Kidney (tissue), 14 donors: ENCODE measurements around the gene PDIK1L. TPM values are rescaled to one million over a fixed set of nuclear protein-coding genes. Genes with fewer than 3 reads are reported as not detected.

Experiments used
- DNase-seq, 5 donors: peaks; one replicate each; pipeline ENCODE4 v3.0.0-alpha.2; 2013 to 2020
- FAIRE-seq: peaks from 2 replicates; lab custom pipeline; 2012; peaks lifted over from hg19 to GRCh38; lab: Jason Lieb, UNC
- H3K27ac ChIP-seq, 2 donors: one replicate each; pipeline ENCODE4 v1.7.0; 2013; ENCODE audit warnings: low read depth in 2 of 2, low read length in 2 of 2, inconsistent platforms in 1 of 2
- H3K27me3 ChIP-seq: one replicate; pipeline ENCODE4 v1.7.1; 2013; ENCODE audit warnings: low read length, inconsistent platforms; ENCODE audit not compliant: control insufficient read depth, insufficient read depth
- H3K36me3 ChIP-seq, 3 donors: one replicate each; pipeline versions ENCODE4 v1.7.0 to v1.7.1; 2013; ENCODE audit warnings: low read length in 3 of 3, control low read depth in 1 of 3, inconsistent platforms in 1 of 3; ENCODE audit not compliant: insufficient read depth in 3 of 3, control insufficient read depth in 2 of 3
- H3K4me1 ChIP-seq, 3 donors: one replicate each; pipeline versions ENCODE4 v1.7.0 to v1.7.1; 2013; ENCODE audit warnings: low read length in 3 of 3, inconsistent platforms in 1 of 3, low read depth in 1 of 3; ENCODE audit not compliant: control insufficient read depth in 2 of 3, insufficient read depth in 2 of 3
- H3K4me3 ChIP-seq, 3 donors: one replicate each; pipeline versions ENCODE4 v1.7.0 to v1.8.1; 2013; ENCODE audit warnings: low read length in 3 of 3, control low read depth in 1 of 3, inconsistent platforms in 1 of 3
- H3K9ac ChIP-seq, 3 donors: one replicate each; pipeline versions ENCODE4 v1.7.0 to v1.7.1; 2013; ENCODE audit warnings: low read length in 3 of 3, control low read depth in 1 of 3, inconsistent platforms in 1 of 3
- H3K9me3 ChIP-seq, 3 donors: one replicate each; pipeline versions ENCODE4 v1.7.0 to v1.7.1; 2013; ENCODE audit warnings: low read length in 3 of 3, control low read depth in 1 of 3, inconsistent platforms in 1 of 3; ENCODE audit not compliant: control insufficient read depth in 2 of 3, insufficient read depth in 1 of 3
- intact Hi-C: fragments of 100-400 bp; cut with DNase I; formaldehyde crosslinking; loops from one replicate; pipeline ENCODE4 v1.11.1; 2022
- polyA plus RNA-seq: library from polyadenylated mRNA; stranded (reverse); fragments of 350-450 nt; fragmentation: Illumina TruSeq; extraction: RNeasy Lipid Tissue Mini Kit (QIAGEN cat#74804); gene quantifications from one replicate; pipeline ENCODE4 v1.2.3, GENCODE V29; 2014; ENCODE audit warnings: low read depth, low replicate concordance; ENCODE audit not compliant: insufficient read depth
- total RNA-seq: library from RNA; stranded (reverse); fragmentation: NEBNext Ultra II Directional; extraction: Animal tissue kit (Norgen Biotek cat#: 25700); gene quantifications from one replicate; pipeline ENCODE4 v1.2.1, GENCODE V29; 2021
- TF ChIP-seq, protein P1 (sequence below): IDR thresholded peaks from 3 replicates; pipeline ENCODE4 v1.5.1; 2012; ENCODE audit warnings: mild to moderate bottlenecking, moderate library complexity, borderline replicate concordance; ENCODE audit not compliant: insufficient read depth; ENCODE audit errors: extremely low read depth
- donor health status: control.
- donor health status: control.
- donor health status: control.
- donor health status: control.
- donor health status: control.
- donor health status: DM: yes; HTN: yes; CAD: no.
- donor health status: Normal renal cell carcinoma (clear cell type).

The PDIK1L gene
- total and polyA plus RNA-seq, 2 donors from 2014 or later, result 3.7 to 13.9 TPM

GRCh38 chr1:26169669-26170471 lies 58.2 kb downstream of the PDIK1L start, which contains the start of gene ZNF593:
ZNF593 (plus strand) TSS chr1:26169908; CDS start chr1:26169984, 76 bp downstream.
- peaks cover 0 to 3% (median 0%) of the 10 kb centered on the region in 3 donors for H3K36me3 ChIP-seq
- H3K27ac ChIP-seq, result peak within 1 kb of the TSS; percentile 33 to 67
- peaks cover 0 to 6% (median 5%) of the 10 kb centered on the region in 3 donors for H3K4me1 ChIP-seq
- peak within 1 kb of the TSS; percentile 68 to 91 (median 70) for H3K9ac ChIP-seq
- DNase-seq (peak; percentile 92 to 98 (median 96)), FAIRE-seq (peak; percentile 38)
- no peaks in the 10 kb centered on the region for H3K9me3 ChIP-seq
- TF ChIP-seq, protein P1, sequence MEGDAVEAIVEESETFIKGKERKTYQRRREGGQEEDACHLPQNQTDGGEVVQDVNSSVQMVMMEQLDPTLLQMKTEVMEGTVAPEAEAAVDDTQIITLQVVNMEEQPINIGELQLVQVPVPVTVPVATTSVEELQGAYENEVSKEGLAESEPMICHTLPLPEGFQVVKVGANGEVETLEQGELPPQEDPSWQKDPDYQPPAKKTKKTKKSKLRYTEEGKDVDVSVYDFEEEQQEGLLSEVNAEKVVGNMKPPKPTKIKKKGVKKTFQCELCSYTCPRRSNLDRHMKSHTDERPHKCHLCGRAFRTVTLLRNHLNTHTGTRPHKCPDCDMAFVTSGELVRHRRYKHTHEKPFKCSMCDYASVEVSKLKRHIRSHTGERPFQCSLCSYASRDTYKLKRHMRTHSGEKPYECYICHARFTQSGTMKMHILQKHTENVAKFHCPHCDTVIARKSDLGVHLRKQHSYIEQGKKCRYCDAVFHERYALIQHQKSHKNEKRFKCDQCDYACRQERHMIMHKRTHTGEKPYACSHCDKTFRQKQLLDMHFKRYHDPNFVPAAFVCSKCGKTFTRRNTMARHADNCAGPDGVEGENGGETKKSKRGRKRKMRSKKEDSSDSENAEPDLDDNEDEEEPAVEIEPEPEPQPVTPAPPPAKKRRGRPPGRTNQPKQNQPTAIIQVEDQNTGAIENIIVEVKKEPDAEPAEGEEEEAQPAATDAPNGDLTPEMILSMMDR, result peak; percentile 96
- intact Hi-C loops, result no loop called here
- peak within 1 kb of the TSS; percentile 81 to 95 (median 83) for H3K4me3 ChIP-seq
- no peaks in the 10 kb centered on the region for H3K27me3 ChIP-seq

GRCh38 chr1:26170472-26170821 lies 58.8 kb downstream of the PDIK1L start:
- H3K4me1 ChIP-seq, result peaks cover 0 to 6% (median 5%) of the 10 kb centered on the region in 3 donors
- DNase-seq (peak in 1 of 5 donors; percentile 51), FAIRE-seq (no peak)
- intact Hi-C loops, result no loop called here
- H3K27ac ChIP-seq, result no peak overlapping the region
- peak overlapping the region; percentile 68 to 91 (median 70) for H3K9ac ChIP-seq
- H3K9me3 ChIP-seq, result no peaks in the 10 kb centered on the region
- H3K4me3 ChIP-seq, result peak overlapping the region; percentile 81 to 95 (median 83)
- TF ChIP-seq, protein P1, result no peak
- H3K27me3 ChIP-seq, result no peaks in the 10 kb centered on the region
- peaks cover 0 to 3% (median 0%) of the 10 kb centered on the region in 3 donors for H3K36me3 ChIP-seq

GRCh38 chr1:26171084-26172072 lies 59.8 kb downstream of the PDIK1L start, which contains the start of gene ZNF593OS:
ZNF593OS (minus strand) TSS chr1:26171832; CDS start chr1:26171661, 171 bp downstream.
- no peaks in the 10 kb centered on the region for H3K27me3 ChIP-seq
- peaks cover 0 to 3% (median 0%) of the 10 kb centered on the region in 3 donors for H3K36me3 ChIP-seq
- intact Hi-C loops, result no loop called here
- no peak for FAIRE-seq
- no peak within 1 kb of the TSS for H3K9ac ChIP-seq
- peak within 1 kb of the TSS; percentile 81 to 95 (median 83) for H3K4me3 ChIP-seq
- H3K9me3 ChIP-seq, result no peaks in the 10 kb centered on the region
- DNase-seq, result no peak
- peaks cover 0 to 6% (median 5%) of the 10 kb centered on the region in 3 donors for H3K4me1 ChIP-seq
- TF ChIP-seq, protein P1, result no peak
- no peak within 1 kb of the TSS for H3K27ac ChIP-seq

Other genes with a start within 250 kb of the PDIK1L start
- 52.0 TPM for gene PAQR7, start 236.1 kb upstream of the PDIK1L start, total RNA-seq
- 30.2 TPM for gene PAQR7, start 236.1 kb upstream of the PDIK1L start, polyA plus RNA-seq
- 50.4 TPM for gene STMN1, start 205.4 kb upstream of the PDIK1L start, total RNA-seq
- gene STMN1, start 205.4 kb upstream of the PDIK1L start, polyA plus RNA-seq, result 101 TPM
- 23.5 TPM for gene PAFAH2, start 113.8 kb upstream of the PDIK1L start, total RNA-seq
- 21.0 TPM for gene PAFAH2, start 113.8 kb upstream of the PDIK1L start, polyA plus RNA-seq
- 0.28 TPM for gene EXTL1, start 90.0 kb upstream of the PDIK1L start, total RNA-seq
- gene EXTL1, start 90.0 kb upstream of the PDIK1L start, polyA plus RNA-seq, result 0.45 TPM
- gene SLC30A2, start 65.7 kb upstream of the PDIK1L start, total RNA-seq, result 34.4 TPM
- gene SLC30A2, start 65.7 kb upstream of the PDIK1L start, polyA plus RNA-seq, result 26.8 TPM
- 0.82 TPM for gene TRIM63, start 44.2 kb upstream of the PDIK1L start, total RNA-seq
- 3.3 TPM for gene TRIM63, start 44.2 kb upstream of the PDIK1L start, polyA plus RNA-seq
- gene FAM110D, start 47.3 kb downstream of the PDIK1L start, total RNA-seq, result 8.1 TPM
- 4.2 TPM for gene FAM110D, start 47.3 kb downstream of the PDIK1L start, polyA plus RNA-seq
- not detected for gene C1orf232, start 57.1 kb downstream of the PDIK1L start, total RNA-seq
- gene C1orf232, start 57.1 kb downstream of the PDIK1L start, polyA plus RNA-seq, result not detected
- gene ZNF593, start 58.1 kb downstream of the PDIK1L start, total RNA-seq, result 22.4 TPM
- gene ZNF593, start 58.1 kb downstream of the PDIK1L start, polyA plus RNA-seq, result 93.2 TPM
- gene ZNF593OS, start 60.0 kb downstream of the PDIK1L start, total RNA-seq, result not detected
- not detected for gene ZNF593OS, start 60.0 kb downstream of the PDIK1L start, polyA plus RNA-seq
- gene CNKSR1, start 65.7 kb downstream of the PDIK1L start, total RNA-seq, result 19.7 TPM
- gene CNKSR1, start 65.7 kb downstream of the PDIK1L start, polyA plus RNA-seq, result 8.8 TPM
- gene CATSPER4, start 78.8 kb downstream of the PDIK1L start, total RNA-seq, result not detected
- not detected for gene CATSPER4, start 78.8 kb downstream of the PDIK1L start, polyA plus RNA-seq
- gene CEP85, start 122.4 kb downstream of the PDIK1L start, total RNA-seq, result 8.5 TPM
- gene CEP85, start 122.4 kb downstream of the PDIK1L start, polyA plus RNA-seq, result 8.4 TPM
- 140 TPM for gene SH3BGRL3, start 168.3 kb downstream of the PDIK1L start, total RNA-seq
- gene SH3BGRL3, start 168.3 kb downstream of the PDIK1L start, polyA plus RNA-seq, result 180 TPM
- gene UBXN11, start 194.8 kb downstream of the PDIK1L start, total RNA-seq, result 55.0 TPM
- 30.2 TPM for gene UBXN11, start 194.8 kb downstream of the PDIK1L start, polyA plus RNA-seq
- gene CD52, start 206.1 kb downstream of the PDIK1L start, total RNA-seq, result 30.8 TPM
- gene CD52, start 206.1 kb downstream of the PDIK1L start, polyA plus RNA-seq, result 13.2 TPM
- 2.2 TPM for gene CRYBG2, start 242.3 kb downstream of the PDIK1L start, total RNA-seq
- gene CRYBG2, start 242.3 kb downstream of the PDIK1L start, polyA plus RNA-seq, result not detected